Stimulated activated CD4-positive, alpha-beta T cell treated with anti-CD3 and anti-CD28 coated beads, Interleukin-2, amount 100 ng/mL, for 24 hours (primary cell): ENCODE results near the gene ZNF853.
A peak's percentile ranks its signal among the peaks of the same experiment; 100 is the strongest.
"Not testable (repeated sequence)": the region's sequence is repeated elsewhere in the genome, so short reads cannot be mapped to it uniquely, and the experiment has no call there.

ENCODE experiments used
- DNase-seq, 2 donors: peaks; one replicate each; pipeline ENCODE4 v3.0.0-alpha.2; 2020

The ZNF853 gene

DNA sequence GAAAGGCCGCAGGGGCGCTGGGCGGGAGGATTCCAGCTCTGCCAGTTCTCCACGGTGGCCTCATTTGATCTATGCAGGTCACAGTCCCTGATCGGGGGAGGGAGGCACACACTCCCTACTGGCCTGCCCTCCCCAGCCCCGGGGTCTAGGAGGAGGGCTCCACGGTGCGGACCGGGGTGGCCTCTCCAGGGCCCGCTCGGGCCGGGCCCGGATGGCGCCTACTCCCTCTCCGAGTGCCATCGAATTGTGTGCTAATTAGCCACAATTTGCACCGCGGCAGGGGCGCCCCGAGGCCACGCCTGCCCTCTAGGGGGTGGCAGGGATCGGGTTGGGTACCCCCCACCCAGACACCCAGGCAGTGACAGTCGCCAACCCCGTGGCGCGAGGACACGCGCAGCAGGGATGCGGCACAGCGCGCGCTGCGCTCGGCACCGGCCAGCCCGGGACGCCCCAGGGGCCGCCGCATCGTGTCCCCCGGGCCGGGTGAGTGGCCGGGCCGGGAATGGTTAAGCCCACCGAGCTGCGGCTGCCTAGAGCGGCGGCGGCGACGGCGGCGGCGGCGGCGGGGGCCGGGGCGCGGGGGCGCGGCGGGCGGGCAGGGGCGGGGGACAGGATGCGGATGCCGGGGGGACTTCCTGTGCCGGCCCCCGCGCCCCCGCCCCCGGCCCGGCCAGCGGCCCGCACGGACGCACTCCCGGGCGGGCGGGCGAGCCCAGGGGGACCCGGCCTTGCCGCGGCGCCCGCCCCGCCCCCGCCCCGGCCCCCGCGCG is at the start of gene ZNF853:
Gene ZNF853, plus strand, starts transcription at position 658 of the 770 bp plus-strand sequence. CDS start 565 bp downstream, outside the sequence.
- DNase-seq: peak in 1 of 2 donors; percentile 25

GRCh38 chr7:6565655-6566054 is 49.8 kb upstream of the ZNF853 start:
- DNase-seq: no peak

DNA sequence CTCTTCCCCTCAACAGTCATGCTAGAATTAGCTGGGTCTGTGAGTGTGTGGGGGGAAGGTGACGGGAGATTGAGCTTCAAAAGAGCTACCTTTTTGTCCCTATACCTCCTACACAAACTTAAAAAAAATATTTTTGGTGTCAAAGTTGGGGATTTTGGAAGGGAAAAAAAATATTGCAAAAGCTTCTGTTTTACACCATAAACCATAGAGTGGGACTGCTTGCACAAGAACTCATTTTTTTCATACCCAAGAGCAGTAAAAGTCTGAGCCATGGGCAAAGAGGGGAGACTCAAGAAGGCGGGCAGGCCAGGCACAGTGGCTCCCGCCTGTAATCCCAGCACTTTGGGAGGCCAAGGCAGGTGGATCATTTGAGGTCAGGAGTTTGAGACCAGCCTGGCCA is 47.5 kb upstream of the ZNF853 start:
- DNase-seq: no peak

- DNase-seq: no peak
Measured at GRCh38 chr7:6571160-6571779, 44.1 kb upstream of the ZNF853 start.

DNA sequence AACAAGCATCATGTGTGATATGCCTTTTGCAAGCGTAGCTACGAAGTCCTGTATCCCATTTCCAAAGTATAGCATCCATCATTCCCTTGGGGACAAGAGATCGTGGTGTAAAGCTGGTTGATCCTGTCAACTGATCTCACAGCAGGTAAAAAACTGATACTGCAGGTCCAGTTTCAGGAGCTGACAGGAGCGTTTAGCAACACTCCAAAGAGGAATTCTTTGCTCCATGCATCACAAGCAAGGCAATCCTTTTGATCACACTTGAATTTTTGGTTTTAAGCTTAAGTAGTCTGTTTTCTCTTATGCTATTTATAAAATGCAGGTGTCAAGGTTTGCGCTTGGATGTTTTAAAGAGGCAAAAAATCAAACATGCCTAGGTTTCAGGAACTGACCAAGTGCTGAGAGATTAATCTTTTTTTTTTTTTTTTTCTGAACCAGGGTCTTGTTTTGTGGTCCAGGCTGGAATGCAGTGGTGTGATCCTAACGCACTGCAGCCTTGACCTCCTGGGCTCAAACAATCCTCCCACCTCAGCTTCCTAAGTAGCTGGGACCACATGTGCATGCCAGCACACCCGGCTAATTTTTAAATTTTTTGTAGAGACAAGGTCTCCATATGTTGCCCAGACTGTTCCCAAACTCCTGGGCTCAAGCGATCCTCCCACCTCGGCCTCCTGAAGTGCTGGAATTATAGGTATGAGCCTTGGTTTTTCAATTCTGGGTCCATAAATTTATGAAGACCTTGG is 40.0 kb upstream of the ZNF853 start:
- no peak for DNase-seq

DNA sequence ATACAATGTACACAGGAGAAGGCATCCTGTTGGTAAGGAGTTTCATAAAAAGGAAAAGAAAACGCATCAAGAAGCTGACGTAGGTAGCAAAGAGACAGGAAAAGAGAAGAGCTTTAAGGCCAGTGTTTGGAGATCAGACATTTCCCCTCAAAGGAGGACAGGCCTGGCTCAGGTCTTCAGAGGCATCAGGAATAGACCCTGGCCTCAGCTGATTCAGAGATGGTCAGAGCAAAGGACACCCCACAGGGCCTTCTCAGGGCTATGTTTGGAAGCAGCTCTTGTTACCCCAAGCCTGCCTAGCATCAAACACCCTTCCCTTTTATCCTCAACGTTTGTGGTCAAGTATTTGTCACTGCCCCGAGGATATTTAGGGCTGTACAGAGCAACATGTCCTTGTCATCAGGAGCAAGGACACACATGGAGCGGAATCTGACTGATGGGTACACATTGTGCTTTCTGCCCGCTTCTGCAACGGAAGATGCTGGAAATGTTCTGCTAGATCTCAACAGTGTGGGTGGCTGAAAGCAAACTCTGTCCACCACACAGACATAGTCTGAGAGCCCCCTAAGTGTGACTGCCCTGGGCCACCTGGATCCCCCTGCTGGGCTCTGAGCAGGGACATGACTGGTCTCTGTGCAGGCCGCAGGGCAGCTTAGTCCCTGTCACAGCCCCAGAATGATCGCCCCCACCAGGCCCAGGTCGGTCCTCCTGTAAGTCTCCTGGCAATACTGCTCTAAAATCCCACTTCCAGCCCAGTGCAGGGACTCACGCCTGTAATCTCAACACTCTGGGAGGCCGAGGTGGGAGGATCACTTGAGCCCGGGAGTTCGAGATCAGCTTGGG is 39.2 kb upstream of the ZNF853 start:
- DNase-seq: peak in 1 of 2 donors; percentile 16

DNA sequence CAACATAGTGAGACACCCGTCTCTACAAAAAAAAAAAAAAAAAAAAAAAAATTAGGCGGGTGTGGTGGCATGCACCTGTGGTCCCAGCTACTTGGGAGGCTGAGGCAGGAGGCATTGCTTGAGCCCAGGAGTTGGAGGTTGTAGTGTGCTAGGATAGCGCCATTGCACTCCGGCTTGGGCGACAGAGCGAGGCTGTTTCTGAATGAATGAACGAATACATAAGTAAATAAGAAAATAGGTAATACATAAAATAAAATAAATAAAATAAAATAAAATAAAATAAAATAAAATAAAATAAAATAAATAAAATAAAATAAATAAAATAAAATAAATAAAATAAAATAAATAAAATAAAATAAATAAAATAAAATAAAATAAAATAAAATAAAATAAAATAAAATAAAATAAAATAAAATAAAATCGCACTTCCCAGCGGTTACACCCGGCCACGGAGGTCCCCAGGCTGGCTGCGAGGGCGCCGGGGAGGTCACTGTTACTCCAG is 38.5 kb upstream of the ZNF853 start:
- peak in 1 of 2 donors; percentile 24 for DNase-seq

DNA sequence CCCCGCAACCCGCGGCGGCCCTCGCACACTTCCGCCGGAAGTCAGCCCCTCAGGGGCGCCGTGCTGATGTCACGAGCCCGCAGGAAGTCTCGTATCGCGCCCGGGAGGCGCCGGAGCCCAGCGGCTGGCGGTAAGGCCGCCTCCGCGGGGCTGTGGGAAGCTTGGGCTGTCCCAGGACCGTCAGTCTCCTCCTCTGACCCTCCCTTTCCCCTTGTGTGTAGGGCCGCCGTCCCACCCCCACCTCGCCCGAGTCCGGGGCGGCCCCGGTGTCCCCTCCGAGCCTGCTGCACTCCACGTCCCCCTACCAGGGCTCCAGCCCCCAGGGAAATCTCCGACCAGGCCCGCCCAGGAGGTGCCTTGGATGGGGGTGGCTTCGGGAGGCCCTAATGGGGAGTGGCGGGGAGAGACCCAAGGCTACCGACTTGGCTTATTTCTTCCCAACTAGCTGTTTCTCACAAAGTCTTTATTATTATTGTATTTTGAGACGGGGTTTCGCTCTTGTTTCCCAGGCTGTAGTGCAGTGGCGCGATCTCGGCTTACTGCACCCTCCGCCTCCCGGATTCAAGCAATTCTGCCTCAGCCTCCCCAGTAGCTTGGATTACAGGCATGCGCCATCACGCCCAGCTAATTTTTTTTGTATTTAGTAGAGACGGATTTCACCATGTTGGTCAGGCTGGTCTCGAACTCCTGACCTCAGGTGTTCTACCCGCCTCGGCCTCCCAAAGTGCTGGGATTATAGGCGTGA is 37.9 kb upstream of the ZNF853 start, which contains the start of gene ZDHHC4:
Gene ZDHHC4, plus strand, starts transcription at position 86 of the 745 bp plus-strand sequence. CDS start 3,108 bp downstream, outside the sequence.
- peak; percentile 89 to 92 for DNase-seq

GRCh38 chr7:6578114-6579084 is 37.0 kb upstream of the ZNF853 start:
- no peak for DNase-seq

GRCh38 chr7:6579446-6579845 is 36.0 kb upstream of the ZNF853 start:
- DNase-seq: no peak

DNA sequence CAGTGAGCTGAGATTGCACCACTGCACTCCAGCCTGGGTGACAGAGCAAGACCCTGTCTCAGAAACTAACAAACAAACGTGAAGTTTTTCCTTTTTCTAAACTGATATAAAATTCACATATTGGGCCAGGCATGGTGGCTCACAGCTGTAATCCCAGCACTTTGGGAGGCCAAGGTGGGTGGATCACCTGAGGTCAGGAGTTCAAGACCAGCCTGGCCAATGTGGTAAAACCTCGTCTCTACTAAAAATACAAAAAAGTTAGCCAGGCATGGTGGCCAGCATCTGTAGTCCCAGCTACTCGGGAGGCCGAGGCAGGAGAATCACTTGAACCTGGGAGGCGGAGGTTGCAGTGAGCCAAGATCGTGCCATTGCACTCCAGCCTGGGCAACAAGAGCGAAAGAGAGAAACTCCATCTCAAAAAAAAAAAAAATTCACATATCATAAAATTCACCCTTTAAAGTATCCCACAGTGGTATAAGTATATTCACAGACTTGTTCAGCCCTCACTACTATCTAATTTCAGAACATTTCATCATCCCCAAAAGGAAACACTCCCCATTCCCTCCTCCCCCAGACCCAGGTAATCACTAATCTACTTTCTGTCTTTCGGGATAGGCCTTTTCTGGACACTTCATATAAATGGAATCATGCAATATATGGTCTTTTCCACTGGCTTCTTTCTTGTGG is 29.5 kb upstream of the ZNF853 start:
- DNase-seq: not testable (repeated sequence)

DNA sequence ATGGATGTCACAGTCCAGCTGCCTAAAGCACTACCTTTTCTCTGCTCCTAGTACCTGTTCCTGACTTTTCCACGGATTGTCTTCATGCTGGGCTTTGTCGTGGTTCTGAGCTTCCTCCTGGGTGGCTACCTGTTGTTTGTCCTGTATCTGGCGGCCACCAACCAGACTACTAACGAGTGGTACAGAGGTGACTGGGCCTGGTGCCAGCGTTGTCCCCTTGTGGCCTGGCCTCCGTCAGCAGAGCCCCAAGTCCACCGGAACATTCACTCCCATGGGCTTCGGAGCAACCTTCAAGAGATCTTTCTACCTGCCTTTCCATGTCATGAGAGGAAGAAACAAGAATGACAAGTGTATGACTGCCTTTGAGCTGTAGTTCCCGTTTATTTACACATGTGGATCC is 26.8 kb upstream of the ZNF853 start:
- DNase-seq: no peak

DNA sequence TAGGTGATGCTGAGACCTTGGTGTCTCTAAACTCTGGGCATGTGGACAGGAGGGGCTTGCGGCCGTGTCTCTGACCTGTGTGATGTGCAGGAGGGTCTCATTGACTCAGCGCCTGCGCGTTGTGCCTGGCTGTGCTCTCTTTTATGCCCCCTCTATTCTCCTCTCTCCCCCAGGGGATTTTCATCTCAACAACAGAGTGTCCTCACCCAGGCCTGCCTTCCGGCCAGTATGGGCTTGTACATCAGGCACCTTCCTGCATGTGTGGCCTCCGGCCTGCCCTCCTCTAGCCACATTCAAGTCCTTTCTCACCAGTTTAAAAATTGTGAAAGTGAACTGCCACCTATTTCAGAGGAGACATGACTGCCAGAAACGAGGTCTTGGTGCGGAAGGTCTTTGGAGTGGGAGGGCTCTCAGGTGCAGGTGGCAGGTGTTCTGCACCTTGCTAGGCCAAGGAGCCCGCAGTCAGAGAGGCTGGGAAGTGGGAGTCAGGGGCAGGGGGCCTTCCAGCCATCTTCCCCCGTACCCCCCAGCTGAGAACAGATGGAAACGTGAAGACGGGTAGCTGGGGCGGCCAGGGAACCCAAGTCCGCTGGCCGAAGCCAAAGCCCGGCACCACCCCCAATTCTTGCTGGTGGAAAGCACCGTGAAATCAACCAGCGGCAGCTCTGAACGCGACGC is 26.1 kb upstream of the ZNF853 start:
- no peak for DNase-seq

DNA sequence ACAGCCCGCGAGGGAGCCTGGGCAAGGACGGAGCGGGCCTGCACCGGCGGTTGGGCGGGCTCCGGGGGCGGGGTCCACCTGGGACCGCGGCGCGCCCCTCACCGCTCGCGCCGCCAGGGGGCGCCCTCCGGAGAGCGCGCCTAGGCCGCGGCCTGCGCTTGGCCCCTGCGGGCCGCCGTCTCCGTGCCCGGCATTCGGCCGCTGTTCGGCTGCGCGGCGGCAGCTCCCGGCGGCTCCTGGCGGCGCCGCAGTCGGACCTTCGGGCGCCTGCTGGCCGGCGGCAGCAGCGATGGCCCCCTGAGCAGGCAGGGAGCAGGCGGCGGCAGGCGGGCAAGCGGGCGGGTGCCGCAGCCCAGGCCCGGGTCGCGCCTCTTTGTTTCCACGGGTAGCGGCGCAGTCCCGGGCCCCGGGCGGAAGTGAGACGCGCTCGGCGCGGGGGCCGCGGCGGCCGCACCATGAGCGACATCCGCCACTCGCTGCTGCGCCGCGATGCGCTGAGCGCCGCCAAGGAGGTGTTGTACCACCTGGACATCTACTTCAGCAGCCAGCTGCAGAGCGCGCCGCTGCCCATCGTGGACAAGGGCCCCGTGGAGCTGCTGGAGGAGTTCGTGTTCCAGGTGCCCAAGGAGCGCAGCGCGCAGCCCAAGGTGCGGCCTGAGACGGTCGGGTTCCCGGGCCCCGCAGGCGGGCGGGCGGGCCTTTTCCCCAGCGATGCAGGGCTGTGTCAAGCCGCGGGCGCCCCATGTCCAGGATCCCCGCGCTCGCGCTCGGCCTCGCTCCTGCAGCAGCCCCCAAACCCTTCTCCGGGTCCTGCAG is 25.4 kb upstream of the ZNF853 start, which contains the start of gene INTS15:
Gene INTS15, plus strand, starts transcription at position 193 of the 816 bp plus-strand sequence. Its CDS starts 263 bp downstream, at position 456.
- peak; percentile 84 to 85 for DNase-seq

DNA sequence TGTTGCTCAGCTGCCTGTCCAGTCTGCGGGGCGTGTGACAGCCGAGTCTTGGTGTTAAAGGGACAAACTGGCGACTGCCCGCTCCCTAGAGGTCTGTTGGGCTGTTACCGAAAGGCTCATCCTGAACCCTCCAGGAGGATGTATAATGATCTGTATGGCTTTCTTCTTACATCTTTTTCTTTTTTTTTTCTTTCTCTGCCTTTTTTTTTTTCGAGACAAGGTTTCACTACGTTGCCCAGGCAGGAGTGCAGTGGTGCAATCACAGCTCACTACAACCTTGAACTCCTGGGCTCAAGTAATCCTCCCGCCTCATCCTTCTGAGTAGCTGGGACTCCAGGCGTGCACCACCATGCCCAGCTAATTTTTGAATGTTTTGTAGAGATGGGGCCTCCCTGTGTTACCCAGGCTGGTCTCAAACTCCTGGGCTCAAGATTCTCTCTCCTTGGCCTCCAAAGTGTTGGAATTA is 24.7 kb upstream of the ZNF853 start:
- DNase-seq: no peak

GRCh38 chr7:6600093-6600492 is 15.3 kb upstream of the ZNF853 start:
- DNase-seq: no peak

DNA sequence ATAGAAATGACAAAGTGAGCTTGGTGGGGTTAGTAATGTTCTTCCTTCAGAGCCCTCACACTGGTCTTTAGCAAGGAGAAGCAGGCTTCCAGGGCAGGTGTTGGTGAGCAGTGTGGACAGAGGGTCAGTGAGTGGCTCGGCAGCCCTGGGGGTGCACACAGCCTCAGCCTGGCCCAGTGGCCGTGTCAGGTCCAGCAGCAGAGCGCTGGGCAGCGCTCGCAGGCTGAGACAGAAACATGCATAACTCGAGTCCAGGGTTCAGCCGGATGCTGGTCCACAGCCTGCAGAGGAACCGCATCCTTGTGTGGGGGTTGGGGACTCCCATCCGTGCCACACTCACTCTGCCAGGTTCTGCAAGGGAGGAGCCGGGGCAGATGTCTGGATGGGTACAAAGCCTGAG is 11.0 kb upstream of the ZNF853 start:
- no peak for DNase-seq
